ENCODE measurements around the gene HMG20B. TPM values are rescaled to one million over a fixed set of nuclear protein-coding genes. Genes with fewer than 3 reads are reported as not detected.
"Not testable (repeated sequence)": the region's sequence is repeated elsewhere in the genome, so short reads cannot be mapped to it uniquely, and the experiment has no call there.

The HMG20B gene
- polyA plus RNA-seq (ENCODE audit: insufficient read length) = 36.5 TPM

DNA sequence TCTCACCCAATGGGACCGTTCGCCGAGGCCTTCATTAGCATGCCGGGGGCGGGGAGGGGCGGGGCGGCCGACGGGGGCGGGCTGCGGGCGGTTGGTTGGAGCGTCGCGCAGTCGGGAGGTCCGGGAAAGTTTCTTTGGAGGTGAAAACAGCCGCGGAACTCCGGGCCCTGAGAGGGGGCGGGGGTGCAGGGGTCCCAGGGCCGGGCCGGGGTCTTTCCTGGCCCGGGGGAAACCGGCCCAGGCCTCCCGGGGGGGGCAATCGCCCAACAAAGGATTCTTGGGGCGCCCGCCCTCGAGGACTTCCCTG lies at the start of gene HMG20B:
Gene HMG20B, plus strand, starts transcription at position 90 of the 307 bp plus-strand sequence. CDS start 366 bp downstream, outside the sequence.
- DNase-seq = no peak

- DNase-seq = no peak
Measured at GRCh38 chr19:3523361-3524077, 49.2 kb upstream of the HMG20B start.

DNA sequence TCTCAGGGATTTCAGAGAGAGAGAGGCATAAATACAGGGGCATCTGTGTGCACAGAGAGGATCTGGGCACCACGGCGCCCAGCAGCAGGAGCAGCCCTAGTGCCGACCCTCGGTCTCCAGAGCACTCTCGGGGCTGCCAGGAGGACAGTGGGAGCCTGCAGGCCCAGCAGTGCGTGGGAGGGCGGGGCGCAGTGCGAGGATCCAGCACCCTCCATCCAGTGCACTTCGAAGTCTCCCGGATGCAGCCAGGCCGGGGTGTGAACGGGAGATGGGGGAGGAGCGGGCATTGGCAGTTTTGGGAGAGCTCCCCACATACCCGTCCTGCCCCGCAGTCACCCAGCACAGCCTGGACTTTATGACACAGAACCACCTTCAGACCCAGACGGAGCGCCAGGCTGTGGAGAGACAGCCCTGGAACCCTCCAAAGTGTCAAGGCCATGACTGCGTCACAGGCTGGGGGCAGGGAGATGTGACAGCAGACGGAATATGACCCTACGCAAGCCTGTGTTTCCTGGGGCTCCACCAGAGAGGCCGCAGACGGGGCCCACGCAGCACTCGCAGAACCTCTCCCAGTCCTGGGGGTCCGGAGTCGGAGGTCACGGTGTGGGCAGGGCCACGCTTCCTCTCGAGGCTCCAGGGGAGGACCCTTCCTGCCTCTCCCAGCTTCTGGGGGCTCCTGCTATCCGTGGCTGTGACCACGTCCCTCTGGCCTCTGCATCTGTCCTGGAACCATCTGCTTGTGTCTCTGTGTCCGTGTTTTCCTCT lies 48.5 kb upstream of the HMG20B start:
- no peak for DNase-seq

DNA sequence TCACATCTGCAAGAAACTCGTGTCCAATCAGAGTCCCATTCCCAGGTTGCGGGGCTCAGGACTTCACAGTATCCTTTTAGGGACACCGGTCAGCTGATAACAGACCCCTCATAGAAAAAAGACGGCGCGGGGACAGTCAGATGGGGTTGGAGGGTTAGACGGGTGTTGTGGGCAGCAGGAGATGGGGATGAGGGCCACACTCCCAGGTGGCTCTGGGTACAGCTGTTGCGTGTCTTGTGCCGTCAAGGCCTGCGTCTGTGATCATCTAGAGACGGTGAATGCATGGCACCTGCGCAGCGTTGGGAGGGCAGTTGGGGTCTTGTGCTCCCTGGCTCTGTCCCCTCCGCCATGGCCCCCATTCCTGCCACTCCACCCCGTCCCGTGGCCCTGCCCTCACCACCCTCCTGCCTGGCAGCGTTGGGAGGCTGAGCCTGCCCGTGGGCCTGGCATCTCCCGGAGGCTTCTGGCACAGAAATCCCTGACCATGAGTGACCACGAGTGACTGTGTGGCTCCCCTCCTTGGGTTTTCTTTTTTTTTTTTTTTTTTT lies 47.8 kb upstream of the HMG20B start:
- no peak for DNase-seq

DNA sequence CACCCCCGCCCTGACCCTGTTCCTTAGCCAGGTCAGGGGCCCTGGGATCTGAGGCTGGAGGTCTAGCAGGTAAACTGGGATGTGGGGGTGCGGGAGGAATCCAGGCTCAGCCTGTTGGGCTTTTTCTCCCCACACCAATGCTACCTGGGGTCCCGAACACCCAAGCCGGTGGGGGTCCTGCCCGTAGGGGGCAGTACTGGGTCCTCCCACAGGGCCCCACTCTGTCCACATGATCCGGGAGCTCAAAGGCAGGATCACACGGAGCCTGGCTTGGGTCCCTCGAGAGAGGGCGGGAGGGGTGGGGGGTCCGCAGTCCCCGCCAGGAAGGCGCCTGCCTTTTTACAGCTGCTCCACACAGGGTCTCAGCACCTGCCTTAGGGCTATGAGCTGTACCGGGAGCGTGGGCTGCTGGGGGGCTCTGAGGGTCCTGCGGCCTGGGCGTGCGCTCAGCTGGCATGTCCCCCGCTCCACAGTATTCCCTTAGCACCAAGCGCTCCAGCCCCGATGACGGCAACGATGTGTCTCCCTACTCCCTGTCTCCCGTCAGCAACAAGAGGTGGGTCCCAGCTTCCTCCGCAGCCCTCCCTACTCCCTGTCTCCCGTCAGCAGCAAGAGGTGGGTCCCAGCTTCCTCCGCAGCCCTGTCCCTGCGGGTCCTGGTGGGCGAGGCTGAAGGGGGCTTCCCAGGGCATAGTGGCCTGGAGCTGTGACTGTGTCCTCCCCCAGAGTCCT lies 46.1 kb upstream of the HMG20B start:
- no peak for DNase-seq

DNA sequence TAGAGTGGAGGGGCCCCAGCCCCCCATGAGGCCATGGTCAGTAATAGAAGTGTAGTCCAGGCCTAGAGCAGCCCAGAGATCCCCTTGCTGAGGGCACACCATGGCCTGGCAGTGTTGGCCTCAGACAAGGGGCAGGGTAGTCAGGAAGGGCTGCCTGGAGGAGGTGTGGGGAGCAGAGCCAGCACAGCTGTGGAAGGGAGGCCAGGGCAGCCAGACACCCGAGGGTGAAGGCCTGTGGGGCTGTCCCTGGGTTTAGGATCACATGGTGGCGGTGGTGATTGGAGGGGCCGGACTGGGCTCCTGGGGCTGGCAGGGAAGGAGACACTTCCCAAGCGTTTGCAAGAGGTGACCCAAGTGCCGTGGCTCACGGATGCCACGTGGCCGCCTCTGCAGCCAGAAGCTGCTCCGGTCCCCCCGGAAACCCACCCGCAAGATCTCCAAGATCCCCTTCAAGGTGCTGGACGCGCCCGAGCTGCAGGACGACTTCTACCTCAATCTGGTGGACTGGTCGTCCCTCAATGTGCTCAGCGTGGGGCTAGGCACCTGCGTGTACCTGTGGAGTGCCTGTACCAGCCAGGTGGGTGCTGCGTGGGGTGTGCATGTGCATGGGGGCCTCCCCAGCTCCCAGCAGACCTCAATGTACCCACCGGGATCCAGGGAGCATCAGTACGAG lies 45.4 kb upstream of the HMG20B start:
- DNase-seq = no peak

GRCh38 chr19:3528080-3528479 lies 44.7 kb upstream of the HMG20B start:
- no peak for DNase-seq

- no peak for DNase-seq
Measured at GRCh38 chr19:3528539-3529211, 44.1 kb upstream of the HMG20B start.

- not testable (repeated sequence) for DNase-seq
Measured at GRCh38 chr19:3529299-3529698, 43.4 kb upstream of the HMG20B start.

GRCh38 chr19:3530389-3530788 lies 42.4 kb upstream of the HMG20B start:
- DNase-seq = no peak

GRCh38 chr19:3531716-3532115 lies 41.0 kb upstream of the HMG20B start:
- no peak for DNase-seq

DNA sequence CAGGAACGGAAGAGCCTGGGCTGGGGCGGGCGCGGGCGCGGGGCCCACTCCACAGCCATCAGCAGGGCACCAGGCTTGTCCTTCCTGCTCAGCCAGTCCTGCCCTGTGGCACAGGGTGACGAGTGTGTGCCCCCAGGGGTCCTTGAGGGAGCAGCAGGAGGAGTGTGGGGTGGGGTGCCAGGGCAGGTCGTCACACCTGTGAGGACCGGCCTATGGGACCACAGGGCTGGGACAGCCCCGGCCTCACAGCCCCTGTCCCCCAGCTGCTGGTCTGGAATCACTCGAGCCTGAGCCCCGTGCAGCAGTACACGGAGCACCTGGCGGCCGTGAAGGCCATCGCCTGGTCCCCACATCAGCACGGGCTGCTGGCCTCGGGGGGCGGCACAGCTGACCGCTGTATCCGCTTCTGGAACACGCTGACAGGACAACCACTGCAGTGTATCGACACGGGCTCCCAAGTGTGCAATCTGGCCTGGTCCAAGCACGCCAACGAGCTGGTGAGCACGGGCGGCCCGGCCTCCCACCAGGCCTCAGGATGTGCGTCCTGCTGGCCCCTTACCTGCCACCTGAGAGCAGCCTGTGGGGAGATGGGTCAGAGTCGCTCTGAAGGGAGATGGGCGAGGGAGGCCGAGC lies 40.5 kb upstream of the HMG20B start:
- no peak for DNase-seq

GRCh38 chr19:3533033-3533432 lies 39.7 kb upstream of the HMG20B start:
- DNase-seq = no peak

DNA sequence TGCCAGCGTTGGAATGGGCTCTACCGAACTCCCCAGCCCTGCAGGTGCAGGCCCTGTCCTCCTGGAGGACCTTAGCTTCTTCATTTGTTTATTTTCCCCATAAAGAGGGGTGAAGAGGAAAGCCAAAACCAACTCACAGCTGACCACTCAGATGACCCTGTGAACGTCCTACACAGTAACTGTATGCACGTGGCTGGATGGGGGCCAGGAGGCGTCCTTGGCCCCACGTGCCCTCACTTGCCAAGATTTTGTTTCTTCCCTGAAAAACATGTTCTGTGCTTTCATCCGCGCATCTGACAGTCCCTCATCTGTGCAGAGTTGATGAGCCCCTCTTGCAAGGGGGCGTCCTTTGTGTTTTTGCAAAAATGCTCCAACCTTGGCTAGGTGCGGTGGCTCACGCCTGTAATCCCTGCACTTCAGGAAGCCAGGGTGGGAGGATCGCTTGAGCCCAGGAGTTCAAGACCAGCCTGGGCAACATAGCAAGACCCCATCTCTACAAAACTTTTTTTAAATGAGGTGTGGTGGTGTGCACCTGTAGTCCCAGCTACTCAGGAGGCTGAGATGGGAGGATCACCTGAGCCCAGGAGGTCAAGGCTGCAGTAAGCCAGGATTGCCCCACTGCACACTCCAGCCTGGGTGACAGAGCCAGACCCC lies 39.1 kb upstream of the HMG20B start:
- no peak for DNase-seq

GRCh38 chr19:3534375-3535234 lies 38.1 kb upstream of the HMG20B start:
- DNase-seq = no peak

DNA sequence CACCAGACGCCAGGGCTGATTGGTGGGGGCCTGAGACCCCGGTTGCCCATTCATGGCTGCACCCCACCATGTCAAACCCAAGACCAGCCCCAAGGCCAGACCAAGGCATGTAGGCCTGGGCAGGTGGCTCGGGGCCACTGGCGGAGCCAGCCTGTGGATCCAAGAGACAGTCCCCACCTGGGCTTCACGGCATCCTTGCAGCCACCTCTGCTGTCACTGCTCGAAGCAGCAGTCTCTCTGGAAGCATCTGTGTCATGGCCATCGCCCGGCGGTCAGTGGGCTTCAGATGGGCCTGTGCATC lies 37.6 kb upstream of the HMG20B start:
- DNase-seq = no peak

GRCh38 chr19:3535563-3535965 lies 37.2 kb upstream of the HMG20B start:
- no peak for DNase-seq

DNA sequence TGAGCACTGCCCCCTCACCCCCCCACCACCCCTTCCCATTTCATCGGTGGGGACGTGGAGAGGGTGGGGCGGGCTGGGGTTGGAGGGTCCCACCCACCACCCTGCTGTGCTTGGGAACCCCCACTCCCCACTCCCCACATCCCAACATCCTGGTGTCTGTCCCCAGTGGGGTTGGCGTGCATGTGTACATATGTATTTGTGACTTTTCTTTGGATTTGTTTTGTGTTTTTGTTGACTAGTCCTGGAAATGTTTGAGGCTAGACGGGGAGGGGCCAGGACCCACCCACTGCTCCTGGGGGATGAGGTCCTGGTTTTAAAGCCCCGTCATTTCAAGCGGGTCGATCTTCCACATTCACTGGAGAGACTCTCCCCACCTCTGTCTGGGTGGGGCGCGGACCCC lies 36.8 kb upstream of the HMG20B start:
- DNase-seq = no peak

DNA sequence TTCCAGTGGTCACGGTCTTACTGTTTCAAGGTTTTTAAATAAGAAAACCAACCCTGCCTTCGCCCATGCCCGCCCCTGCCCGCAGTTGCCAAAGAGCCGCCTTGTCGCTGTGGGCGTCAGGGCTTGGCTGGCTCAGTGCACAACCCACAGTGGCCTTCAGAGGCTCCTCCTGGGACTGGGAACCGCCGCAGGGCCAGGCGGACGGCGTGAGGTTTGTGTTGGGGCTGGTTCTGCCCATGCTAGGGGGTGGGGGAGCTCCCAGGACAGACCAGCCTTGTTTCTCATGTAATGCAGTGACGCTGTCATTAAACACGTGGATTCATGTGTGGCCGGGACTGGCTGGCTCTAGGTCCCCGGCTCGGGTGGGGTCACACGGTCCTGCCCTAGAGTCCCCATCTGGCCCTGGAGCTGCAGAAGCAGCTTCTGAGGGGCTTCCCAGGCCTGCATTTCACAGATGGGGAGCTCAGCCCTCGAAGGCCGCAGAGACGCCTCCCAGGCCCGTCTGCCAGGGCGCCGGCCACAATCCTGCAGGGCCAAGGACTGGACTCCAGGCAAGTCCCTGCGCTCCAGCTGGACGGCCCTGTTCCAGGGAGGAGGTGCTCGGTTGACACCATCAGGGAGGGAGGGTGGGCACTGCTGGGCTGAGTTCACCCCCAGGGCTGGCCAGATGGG lies 36.2 kb upstream of the HMG20B start:
- no peak for DNase-seq

DNA sequence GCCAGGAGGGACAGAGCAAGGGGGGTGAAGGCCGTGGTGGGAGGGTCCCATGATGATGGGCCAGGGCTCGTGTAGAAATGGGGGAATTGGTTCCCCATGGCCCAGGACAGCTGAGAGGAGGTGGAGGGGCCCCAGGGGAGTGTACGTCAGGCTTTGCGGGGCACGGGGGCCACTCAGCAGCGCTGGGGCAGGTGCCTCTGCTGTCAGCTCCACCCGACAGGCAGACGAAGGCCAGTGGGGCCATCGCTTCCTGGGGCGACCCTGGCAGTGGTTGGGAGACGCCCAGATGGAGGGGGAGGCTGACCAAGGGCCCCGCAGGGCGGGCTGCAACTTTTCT lies 35.7 kb upstream of the HMG20B start:
- no peak for DNase-seq

Data from hindlimb muscle (tissue), 1 donor.